GM10248 (cell line): Measurements from ENCODE around the gene DRC1.

Experiments used
- CTCF ChIA-PET: fragments of 300-600 bp; sonication (Branson Sonifier 250); formaldehyde crosslinking; extraction: SDS; loops from one replicate; lab custom pipeline; 2021; ENCODE audit warnings: antibody characterized with exemption; lab: Yijun Ruan, JAX
- POLR2A ChIA-PET: fragments of 350-650 bp; sonication (Branson Sonifier 250); formaldehyde crosslinking; extraction: SDS; loops from one replicate; lab custom pipeline; 2020; ENCODE audit warnings: antibody characterized with exemption; lab: Yijun Ruan, JAX
- DNase-seq: peaks from one replicate; pipeline ENCODE4 v3.0.0; 2012; ENCODE audit errors: extremely low spot score
- TF ChIP-seq, protein P1 (sequence below): IDR thresholded peaks from 2 replicates; pipeline ENCODE4 v1.5.1; 2012; ENCODE audit warnings: mild to moderate bottlenecking, low read depth; ENCODE audit errors: extremely low read depth, missing control alignments, control extremely low read depth

The DRC1 gene

DNA sequence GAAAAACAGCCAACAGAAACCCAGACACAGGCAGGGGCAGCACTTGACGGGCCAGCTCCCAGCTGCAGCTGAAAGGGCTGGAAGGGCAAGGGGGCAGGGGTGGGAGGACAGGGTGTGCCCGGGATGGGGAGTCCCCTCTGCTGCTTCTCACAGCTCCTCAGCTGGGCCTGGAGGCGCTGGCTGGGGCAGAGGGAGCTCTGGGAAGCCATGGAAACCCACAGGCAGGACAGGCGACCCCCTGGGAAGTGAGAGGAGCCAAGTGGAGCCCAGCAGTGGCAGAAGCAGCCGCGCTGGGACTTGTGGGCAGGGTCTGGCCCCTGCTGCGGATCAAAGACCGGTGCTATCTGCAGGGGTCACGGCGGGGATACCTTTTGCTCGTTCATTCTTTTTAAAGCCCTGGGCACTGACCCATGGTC lies 55.5 kb downstream of the DRC1 start:
- no peak for DNase-seq
- ChIA-PET CTCF (no interaction called here), POLR2A (interaction anchor here (0.6 kb wide), 1 partner anchor 26 kb away, joined by 3 read pairs; no protein-coding TSS in a partner anchor)
- TF ChIP-seq, protein P1, sequence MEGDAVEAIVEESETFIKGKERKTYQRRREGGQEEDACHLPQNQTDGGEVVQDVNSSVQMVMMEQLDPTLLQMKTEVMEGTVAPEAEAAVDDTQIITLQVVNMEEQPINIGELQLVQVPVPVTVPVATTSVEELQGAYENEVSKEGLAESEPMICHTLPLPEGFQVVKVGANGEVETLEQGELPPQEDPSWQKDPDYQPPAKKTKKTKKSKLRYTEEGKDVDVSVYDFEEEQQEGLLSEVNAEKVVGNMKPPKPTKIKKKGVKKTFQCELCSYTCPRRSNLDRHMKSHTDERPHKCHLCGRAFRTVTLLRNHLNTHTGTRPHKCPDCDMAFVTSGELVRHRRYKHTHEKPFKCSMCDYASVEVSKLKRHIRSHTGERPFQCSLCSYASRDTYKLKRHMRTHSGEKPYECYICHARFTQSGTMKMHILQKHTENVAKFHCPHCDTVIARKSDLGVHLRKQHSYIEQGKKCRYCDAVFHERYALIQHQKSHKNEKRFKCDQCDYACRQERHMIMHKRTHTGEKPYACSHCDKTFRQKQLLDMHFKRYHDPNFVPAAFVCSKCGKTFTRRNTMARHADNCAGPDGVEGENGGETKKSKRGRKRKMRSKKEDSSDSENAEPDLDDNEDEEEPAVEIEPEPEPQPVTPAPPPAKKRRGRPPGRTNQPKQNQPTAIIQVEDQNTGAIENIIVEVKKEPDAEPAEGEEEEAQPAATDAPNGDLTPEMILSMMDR, result no peak

DNA sequence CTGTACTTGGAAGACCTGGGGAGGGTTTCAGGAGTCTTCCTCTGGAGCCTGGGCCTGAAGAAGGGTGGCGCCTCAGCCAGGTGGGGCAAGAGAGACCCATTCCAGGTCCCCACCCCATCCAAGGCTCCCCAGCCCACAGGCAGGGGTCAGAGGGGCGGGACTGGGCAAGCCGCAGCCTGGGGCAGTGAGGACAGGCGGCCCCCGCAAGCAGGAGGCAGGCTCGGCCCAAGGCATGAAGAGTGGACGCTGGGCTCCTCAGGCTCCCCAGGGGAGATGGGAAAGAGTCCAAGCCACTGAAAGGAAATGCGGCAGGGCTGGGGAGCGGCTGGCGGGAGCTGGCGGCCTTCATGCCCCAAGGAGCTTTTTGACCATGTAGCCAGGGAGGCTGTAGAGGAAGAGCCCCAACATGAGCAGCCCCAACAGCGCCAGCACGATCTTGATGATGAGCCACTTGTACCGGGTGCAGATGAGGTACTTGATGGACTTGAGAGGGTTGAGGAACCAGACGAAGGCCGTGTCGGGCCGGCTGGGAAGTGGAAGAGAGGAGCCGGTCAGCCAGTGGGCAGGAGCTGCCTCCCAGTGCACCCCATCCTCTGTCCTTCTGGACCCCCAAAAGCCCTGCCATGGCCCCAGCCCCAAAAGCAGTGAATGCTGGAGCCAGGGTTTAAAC lies 56.1 kb downstream of the DRC1 start:
- TF ChIP-seq, protein P1, result no peak
- ChIA-PET CTCF (interaction anchor here (1.1 kb wide), 2 partner anchors 9 to 507 kb away, joined by 3 read pairs; no protein-coding TSS in a partner anchor), POLR2A (no interaction called here)
- DNase-seq, result no peak

DNA sequence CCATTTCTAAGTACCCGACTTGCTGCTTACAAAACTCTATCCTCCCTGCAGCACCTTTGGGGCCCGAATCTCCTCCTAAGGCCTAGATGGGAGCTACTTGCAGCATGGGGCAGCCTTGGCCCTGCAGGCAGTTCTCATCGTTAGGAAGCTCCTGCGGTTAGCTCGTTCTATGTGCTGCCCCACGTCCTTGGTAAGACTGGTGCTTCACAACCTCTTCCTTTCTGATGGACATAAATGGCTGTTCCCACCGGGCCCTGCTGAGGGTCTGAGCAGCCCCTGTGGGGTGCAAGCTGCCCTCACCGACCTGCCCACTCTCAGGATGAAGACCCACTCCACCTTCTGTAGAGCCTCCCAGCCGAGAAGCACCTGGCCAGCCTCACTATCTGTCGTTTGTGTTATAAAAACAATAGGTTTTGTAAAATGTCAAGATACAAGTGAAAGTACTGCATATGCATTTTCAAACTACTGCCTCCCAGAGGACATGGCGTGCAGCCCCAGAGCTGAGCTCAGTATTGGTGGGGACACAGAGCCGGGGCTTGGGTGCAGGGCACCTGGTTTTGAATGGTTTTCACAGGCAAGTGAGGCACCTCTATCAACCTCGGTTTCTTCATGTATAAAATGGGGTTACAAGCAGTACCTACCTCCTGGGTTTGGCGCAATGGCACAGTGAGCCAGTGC lies 56.8 kb downstream of the DRC1 start:
- POLR2A ChIA-PET, result no interaction called here

DNA sequence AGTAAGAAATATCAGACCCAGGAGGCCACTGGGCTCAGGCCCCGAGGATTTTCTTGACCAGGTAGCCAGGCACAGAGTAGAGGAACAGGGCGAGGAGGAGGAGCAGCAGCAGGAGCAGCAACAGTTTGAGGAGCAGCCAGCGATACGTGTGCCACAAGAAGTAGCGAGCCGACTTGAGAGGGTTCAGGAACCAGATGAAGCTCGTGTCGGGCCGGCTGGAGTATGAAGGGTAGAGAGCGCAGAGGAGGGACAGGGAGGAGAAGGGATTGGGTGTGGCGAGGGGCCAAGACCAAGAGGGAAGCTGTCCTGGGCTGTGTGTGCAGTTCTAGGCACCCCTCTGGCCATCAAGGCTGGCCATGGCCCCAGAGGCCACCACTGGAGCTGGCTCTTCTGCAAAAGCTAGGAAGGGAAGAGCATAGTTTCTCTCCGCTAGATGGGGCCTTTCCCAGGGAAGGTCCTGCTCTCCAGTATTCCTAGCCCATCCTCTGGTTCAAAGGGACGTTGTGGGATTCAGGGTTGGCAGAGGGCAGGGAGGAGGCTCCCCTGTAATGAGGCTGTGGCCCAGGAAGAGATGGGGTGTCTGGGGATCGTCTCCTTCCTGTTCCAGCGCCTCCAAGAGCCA lies 58.4 kb downstream of the DRC1 start:
- TF ChIP-seq, protein P1, result no peak
- no peak for DNase-seq
- POLR2A ChIA-PET, result no interaction called here

More for the DNA sequence above, 56.8 kb downstream of the DRC1 start:
- no peak for DNase-seq
- TF ChIP-seq, protein P1, result no peak
- CTCF ChIA-PET, result interaction anchor here (1.0 to 1.1 kb wide), 3 partner anchors 10 to 508 kb away, joined by 3 read pairs; partner anchors contain the start of gene OTOF

DNA sequence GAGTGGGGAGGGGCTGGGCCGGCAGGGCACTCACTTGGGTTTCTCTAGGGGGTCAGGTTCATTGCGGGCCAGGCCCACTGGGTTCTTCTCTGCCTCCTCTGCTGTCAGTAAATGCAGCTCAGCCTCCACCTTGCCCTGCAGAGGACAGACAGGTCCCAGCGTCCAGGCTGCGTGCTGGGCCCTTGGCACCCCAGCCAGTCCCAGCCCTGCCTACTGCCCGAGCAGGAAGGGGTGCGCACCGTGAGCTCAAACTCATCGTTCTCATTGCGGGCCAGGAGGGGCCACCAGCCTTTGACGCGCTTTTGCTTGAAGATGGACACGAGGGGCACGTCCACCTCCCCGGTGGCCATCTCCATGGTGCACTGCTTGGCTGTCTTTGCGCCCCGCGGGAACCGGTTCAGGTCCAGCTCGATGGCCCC lies 58.9 kb downstream of the DRC1 start:
- TF ChIP-seq, protein P1, result no peak
- ChIA-PET POLR2A (interaction anchor here (0.6 kb wide), 1 partner anchor 13 kb away, joined by 3 read pairs; no protein-coding TSS in a partner anchor), CTCF (interaction anchor here (1.3 kb wide), 1 partner anchor 9 kb away, joined by 3 read pairs; no protein-coding TSS in a partner anchor)
- DNase-seq, result no peak

More for the DNA sequence above, 58.4 kb downstream of the DRC1 start:
- CTCF ChIA-PET, result interaction anchor here (1.3 kb wide), 1 partner anchor 10 kb away, joined by 3 read pairs; no protein-coding TSS in a partner anchor

DNA sequence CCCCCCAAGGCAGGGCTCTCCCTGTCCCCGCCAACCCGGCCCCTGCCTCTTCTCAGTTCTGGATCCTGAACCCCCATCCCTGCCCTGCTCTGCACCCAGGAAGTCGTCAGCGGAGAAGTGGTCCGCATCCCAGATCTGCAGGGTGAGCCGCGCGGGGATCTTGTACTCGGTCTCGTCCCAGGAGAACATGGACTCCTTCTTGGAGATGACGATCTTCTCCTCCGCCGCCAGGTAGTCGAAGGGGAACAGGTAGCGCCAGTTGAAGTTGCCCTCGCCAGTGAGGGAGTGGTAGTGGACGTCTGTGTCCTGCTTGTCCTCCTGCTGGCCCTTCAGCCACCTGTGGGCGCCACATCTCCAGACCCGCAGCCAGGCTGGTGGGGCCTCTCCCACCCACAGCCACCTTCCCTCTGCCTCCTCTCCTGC lies 59.9 kb downstream of the DRC1 start:
- ChIA-PET POLR2A (no interaction called here), CTCF (no interaction called here)
- no peak for DNase-seq
- TF ChIP-seq, protein P1, result no peak
